ENCODE results near the gene GOSR2.

DNA sequence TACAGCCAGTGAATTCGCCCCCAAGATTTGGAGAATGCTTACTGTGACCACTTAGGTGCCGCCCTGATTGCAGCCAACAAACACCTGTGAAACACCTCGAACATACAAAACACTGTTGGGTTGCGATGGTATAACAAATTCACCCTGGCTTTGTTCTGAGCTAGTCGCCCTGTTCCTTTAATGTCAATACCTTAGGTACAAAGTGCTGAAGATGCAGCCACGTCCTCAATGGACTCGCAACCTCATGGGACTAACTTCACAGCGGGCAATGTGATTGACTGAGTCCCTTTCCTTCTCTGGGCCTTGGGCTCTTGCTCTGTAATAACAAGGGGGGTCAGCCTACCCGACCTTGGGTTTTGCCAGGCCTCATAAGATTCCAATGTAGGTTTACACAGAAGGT is 28.9 kb upstream of the GOSR2 start:
- TF ChIP-seq RFX5 (IDR thresholded peaks at IDR 0.05; ENCODE audit: low read depth, low read length) (no peak), CEBPB (IDR thresholded peaks at IDR 0.05; ENCODE audit: low read depth, low read length) (no peak), POLR2A (IDR thresholded peaks at IDR 0.05; ENCODE audit: low read depth, low read length) (no peak), BHLHE40 (IDR thresholded peaks at IDR 0.05; ENCODE audit: low read depth, low read length) (no peak), RAD21 (IDR thresholded peaks at IDR 0.05; ENCODE audit: low read length) (no peak)
- TF ChIP-seq, protein P1, sequence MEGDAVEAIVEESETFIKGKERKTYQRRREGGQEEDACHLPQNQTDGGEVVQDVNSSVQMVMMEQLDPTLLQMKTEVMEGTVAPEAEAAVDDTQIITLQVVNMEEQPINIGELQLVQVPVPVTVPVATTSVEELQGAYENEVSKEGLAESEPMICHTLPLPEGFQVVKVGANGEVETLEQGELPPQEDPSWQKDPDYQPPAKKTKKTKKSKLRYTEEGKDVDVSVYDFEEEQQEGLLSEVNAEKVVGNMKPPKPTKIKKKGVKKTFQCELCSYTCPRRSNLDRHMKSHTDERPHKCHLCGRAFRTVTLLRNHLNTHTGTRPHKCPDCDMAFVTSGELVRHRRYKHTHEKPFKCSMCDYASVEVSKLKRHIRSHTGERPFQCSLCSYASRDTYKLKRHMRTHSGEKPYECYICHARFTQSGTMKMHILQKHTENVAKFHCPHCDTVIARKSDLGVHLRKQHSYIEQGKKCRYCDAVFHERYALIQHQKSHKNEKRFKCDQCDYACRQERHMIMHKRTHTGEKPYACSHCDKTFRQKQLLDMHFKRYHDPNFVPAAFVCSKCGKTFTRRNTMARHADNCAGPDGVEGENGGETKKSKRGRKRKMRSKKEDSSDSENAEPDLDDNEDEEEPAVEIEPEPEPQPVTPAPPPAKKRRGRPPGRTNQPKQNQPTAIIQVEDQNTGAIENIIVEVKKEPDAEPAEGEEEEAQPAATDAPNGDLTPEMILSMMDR (conservative IDR thresholded peaks at IDR 0.05; ENCODE audit: low read depth, low read length), result no peak
